Nephron (organoid): Measurements from ENCODE around the gene GNAZ.
"Not testable (repeated sequence)": the region's sequence is repeated elsewhere in the genome, so short reads cannot be mapped to it uniquely, and the experiment has no call there.

Source experiments
- H3K27ac Mint-ChIP-seq, 3 experiments: 2 replicates each; pipeline ENCODE4 v1.8.0; 2020; ENCODE audit warnings: mixed read lengths in 3 of 3, mild to moderate bottlenecking in 2 of 3, moderate library complexity in 1 of 3
- H3K27me3 Mint-ChIP-seq: 2 replicates; pipeline ENCODE4 v1.8.0; 2021; ENCODE audit warnings: low read depth, mild to moderate bottlenecking, moderate library complexity, mixed read lengths
- H3K36me3 Mint-ChIP-seq: 2 replicates; pipeline ENCODE4 v1.8.0; 2020; ENCODE audit warnings: low read depth, mixed read lengths
- H3K4me1 Mint-ChIP-seq: 2 replicates; pipeline ENCODE4 v1.8.0; 2020; ENCODE audit warnings: mixed read lengths
- H3K4me3 Mint-ChIP-seq, 3 experiments: 2 replicates each; pipeline ENCODE4 v1.8.0; 2020; ENCODE audit warnings: mild to moderate bottlenecking in 3 of 3, mixed read lengths in 3 of 3, moderate library complexity in 2 of 3
- H3K9me3 Mint-ChIP-seq: 2 replicates; pipeline ENCODE4 v1.8.0; 2020; ENCODE audit warnings: mixed read lengths
- CTCF ChIP-seq, 3 experiments: fragments of 200-600 bp; sonication (generic); IDR thresholded peaks; one replicate each; pipeline ENCODE4 v1.5.0; 2021; ENCODE audit warnings: antibody characterized with exemption in 3 of 3; ENCODE audit not compliant: unreplicated experiment in 3 of 3

The GNAZ gene

GRCh38 chr22:23038902-23039301 lies 31.4 kb upstream of the GNAZ start:
- TF ChIP-seq CTCF (IDR thresholded peaks at IDR 0.05; ENCODE audit: unreplicated experiment in 3 of 3) = no peak
- H3K27me3 Mint-ChIP-seq = peaks cover 5% of the 10 kb centered on the region
- no peak overlapping the region for H3K27ac Mint-ChIP-seq
- H3K4me3 Mint-ChIP-seq = no peak overlapping the region
- no peaks in the 10 kb centered on the region for H3K36me3 Mint-ChIP-seq
- no peaks in the 10 kb centered on the region for H3K9me3 Mint-ChIP-seq
- no peaks in the 10 kb centered on the region for H3K4me1 Mint-ChIP-seq

DNA sequence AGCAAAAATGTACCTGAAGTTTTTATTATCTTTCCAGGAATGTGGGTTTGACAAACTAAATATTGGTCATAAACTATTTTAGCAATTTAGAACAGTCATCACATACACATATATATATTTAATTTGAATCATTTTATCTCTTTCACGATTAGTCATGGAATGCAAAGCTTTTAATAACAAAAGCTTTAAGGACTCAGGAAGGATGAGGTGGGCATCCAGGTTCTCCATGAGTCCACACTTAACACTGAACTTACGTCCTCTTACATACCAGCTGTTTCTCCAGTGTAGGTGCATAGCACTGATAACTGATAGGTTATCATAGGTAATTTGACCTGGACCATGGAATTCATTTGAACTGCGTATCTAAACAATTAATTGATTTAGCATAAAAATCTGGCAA lies 28.1 kb upstream of the GNAZ start:
- H3K9me3 Mint-ChIP-seq = peaks cover 9% of the 10 kb centered on the region

DNA sequence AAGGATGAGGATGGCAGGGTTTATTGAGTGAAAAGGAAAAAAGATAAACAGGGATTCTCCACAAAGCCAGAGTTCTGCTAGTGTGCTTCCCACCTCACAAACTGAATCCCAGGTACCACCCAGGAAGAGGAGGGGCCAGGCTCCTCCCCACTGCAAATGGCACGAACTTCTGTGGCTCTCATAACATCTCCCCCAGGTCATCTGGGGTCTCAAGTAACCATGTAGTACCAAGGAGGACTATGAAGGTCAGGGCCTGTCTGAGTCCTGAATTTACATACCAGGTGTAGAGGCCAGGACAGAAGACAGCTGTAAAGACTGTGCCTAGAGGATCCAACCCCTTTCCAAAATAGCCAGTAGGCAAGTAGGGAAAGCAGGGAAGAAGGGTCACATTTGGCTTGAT lies 25.7 kb upstream of the GNAZ start:
- H3K27me3 Mint-ChIP-seq = peaks cover 5% of the 10 kb centered on the region
- peaks cover 29% of the 10 kb centered on the region for H3K9me3 Mint-ChIP-seq
- H3K4me1 Mint-ChIP-seq = no peaks in the 10 kb centered on the region
- H3K4me3 Mint-ChIP-seq = no peak overlapping the region
- H3K36me3 Mint-ChIP-seq = no peaks in the 10 kb centered on the region
- TF ChIP-seq CTCF (IDR thresholded peaks at IDR 0.05; ENCODE audit: unreplicated experiment in 3 of 3) = no peak
- no peak overlapping the region for H3K27ac Mint-ChIP-seq

More for the DNA sequence above, 28.1 kb upstream of the GNAZ start:
- Mint-ChIP-seq H3K4me1 (no peaks in the 10 kb centered on the region), H3K4me3 (no peak overlapping the region), H3K36me3 (no peaks in the 10 kb centered on the region), H3K27me3 (peaks cover 9% of the 10 kb centered on the region), H3K27ac (no peak overlapping the region)
- TF ChIP-seq CTCF (IDR thresholded peaks at IDR 0.05; ENCODE audit: unreplicated experiment in 3 of 3) = no peak

DNA sequence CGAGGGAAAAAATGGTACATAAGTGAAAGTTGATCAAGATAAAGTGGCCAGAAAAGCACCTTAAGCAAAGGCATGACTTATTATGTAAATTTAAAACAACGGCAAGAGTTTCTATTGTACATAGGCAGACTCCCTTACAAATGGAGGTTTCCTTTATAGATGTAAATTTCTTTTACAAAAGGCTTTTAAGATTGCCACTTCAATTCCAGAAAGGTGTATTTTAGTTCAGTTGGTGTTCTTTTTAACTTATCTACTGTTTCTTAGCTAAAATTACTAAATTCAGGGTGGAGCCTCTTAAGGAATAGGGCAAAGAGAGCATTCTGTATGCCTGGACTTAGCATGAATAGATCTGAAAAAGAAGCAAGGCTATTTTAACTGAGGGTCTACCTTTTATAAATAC lies 24.9 kb upstream of the GNAZ start:
- Mint-ChIP-seq H3K9me3 (peaks cover 32% of the 10 kb centered on the region), H3K27me3 (peaks cover 5% of the 10 kb centered on the region), H3K27ac (no peak overlapping the region), H3K36me3 (no peaks in the 10 kb centered on the region), H3K4me3 (no peak overlapping the region), H3K4me1 (no peaks in the 10 kb centered on the region)
- no peak for TF ChIP-seq CTCF (IDR thresholded peaks at IDR 0.05; ENCODE audit: unreplicated experiment in 3 of 3)

GRCh38 chr22:23047265-23047664 lies 23.1 kb upstream of the GNAZ start:
- no peaks in the 10 kb centered on the region for H3K4me1 Mint-ChIP-seq
- H3K27me3 Mint-ChIP-seq = peaks cover 5% of the 10 kb centered on the region
- H3K36me3 Mint-ChIP-seq = no peaks in the 10 kb centered on the region
- H3K27ac Mint-ChIP-seq = no peak overlapping the region
- H3K4me3 Mint-ChIP-seq = no peak overlapping the region
- TF ChIP-seq CTCF (IDR thresholded peaks at IDR 0.05; ENCODE audit: unreplicated experiment in 3 of 3) = no peak
- peaks cover 34% of the 10 kb centered on the region for H3K9me3 Mint-ChIP-seq

- TF ChIP-seq CTCF (IDR thresholded peaks at IDR 0.05; ENCODE audit: unreplicated experiment in 3 of 3) = no peak
- H3K9me3 Mint-ChIP-seq = peaks cover 34% of the 10 kb centered on the region
- no peak overlapping the region for H3K27ac Mint-ChIP-seq
- peaks cover 5% of the 10 kb centered on the region for H3K27me3 Mint-ChIP-seq
- H3K4me1 Mint-ChIP-seq = no peaks in the 10 kb centered on the region
- no peak overlapping the region for H3K4me3 Mint-ChIP-seq
- no peaks in the 10 kb centered on the region for H3K36me3 Mint-ChIP-seq
Measured at GRCh38 chr22:23047742-23048141, 22.6 kb upstream of the GNAZ start.

DNA sequence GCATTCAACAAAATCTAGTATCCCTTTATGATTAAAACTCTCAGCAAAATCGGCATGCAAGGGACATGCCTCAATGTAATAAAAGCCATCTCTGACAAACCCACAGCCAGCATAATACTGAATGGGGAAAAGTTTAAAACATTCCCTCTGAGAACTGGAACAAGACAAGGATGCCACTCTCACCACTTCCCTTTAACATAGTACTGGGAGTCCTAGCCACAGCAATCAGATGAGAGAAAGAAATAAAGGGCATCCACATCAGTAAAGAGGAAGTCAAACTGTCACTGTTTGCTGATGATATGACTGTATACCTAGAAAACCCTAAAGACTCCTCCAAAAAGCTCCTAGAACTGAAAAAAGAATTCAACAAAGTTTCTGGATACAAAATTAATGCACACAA lies 19.8 kb upstream of the GNAZ start:
- H3K36me3 Mint-ChIP-seq, H3K4me3 Mint-ChIP-seq, H3K4me1 Mint-ChIP-seq, H3K27me3 Mint-ChIP-seq, H3K27ac Mint-ChIP-seq: not testable (repeated sequence)
- peaks cover 35% of the 10 kb centered on the region for H3K9me3 Mint-ChIP-seq
